ENCODE data around the gene RBM47.

DNA sequence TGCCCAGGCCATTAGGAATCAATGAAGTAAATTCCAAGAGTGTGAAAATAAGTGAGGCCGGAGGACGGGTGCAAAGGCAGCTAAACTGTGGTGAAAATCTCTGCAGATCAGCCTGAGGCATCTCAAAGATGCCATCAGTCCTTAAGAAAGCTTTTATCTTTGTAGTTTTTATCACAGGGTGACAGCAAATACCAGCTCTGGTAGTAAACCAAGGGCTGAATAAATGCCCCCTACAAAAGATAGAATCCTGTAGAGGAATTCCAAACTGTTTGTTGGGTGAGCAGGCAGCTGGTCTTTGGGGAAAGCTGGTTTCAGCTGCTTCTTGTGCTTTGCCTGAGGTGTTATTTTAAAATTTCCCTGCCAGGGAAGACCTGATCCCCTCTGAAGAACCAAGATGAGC, 21.6 kb upstream of the RBM47 start:
- no peak for TF ChIP-seq POLR2A (IDR thresholded peaks at IDR 0.05)
- no peak for TF ChIP-seq CTCF (IDR thresholded peaks at IDR 0.05)
